ENCODE measurements around the gene SERPINA10. TPM values are rescaled to one million over a fixed set of nuclear protein-coding genes. Genes with fewer than 3 reads are reported as not detected.

Gene SERPINA10
- total and polyA plus RNA-seq, 2 experiments from 2014 or later: 0.11 TPM; not detected in 1

GRCh38 chr14:94317259-94317658 is 24.2 kb upstream of the SERPINA10 start:
- H3K27me3 Mint-ChIP-seq (ENCODE audit: insufficient read depth, low read depth, poor library complexity): peaks cover 9% of the 10 kb centered on the region
- H3K27ac ChIP-seq (ENCODE audit: low read depth): no peak overlapping the region
- no peak overlapping the region for H3K4me3 ChIP-seq
- peak; percentile 45 for ATAC-seq
- no peaks in the 10 kb centered on the region for H3K4me1 Mint-ChIP-seq
- no peaks in the 10 kb centered on the region for H3K9me3 Mint-ChIP-seq
- no peak overlapping the region for H3K4me3 Mint-ChIP-seq
- H3K36me3 Mint-ChIP-seq (ENCODE audit: low read depth): no peaks in the 10 kb centered on the region
- no peaks in the 10 kb centered on the region for H3K36me3 ChIP-seq (ENCODE audit: insufficient read depth)
- no peak for DNase-seq (ENCODE audit: low spot score)
- no peak overlapping the region for H3K27ac Mint-ChIP-seq
- H3K79me2 ChIP-seq (replicated peaks; ENCODE audit: insufficient read depth): no peaks in the 10 kb centered on the region
- H3K4me1 ChIP-seq (ENCODE audit: insufficient read depth): no peaks in the 10 kb centered on the region
- TF ChIP-seq ZNF331 (CRISPR knock-in tag; IDR thresholded peaks at IDR 0.05; ENCODE audit: low read depth) (no peak), POLR2AphosphoS5 (IDR thresholded peaks at IDR 0.05; ENCODE audit: low read depth) (no peak), ZNF462 (CRISPR knock-in tag; IDR thresholded peaks at IDR 0.05) (no peak), STAT1 (IDR thresholded peaks at IDR 0.05; ENCODE audit: unreplicated experiment) (no peak), ETS1 (IDR thresholded peaks at IDR 0.05) (no peak), NANOG (IDR thresholded peaks at IDR 0.05; ENCODE audit: borderline replicate concordance) (no peak), REST (IDR thresholded peaks at IDR 0.05; ENCODE audit: unreplicated experiment) (no peak), EZH2phosphoT487 (IDR thresholded peaks at IDR 0.05; ENCODE audit: unreplicated experiment) (no peak), CTCF (conservative IDR thresholded peaks at IDR 0.05; ENCODE audit: low read depth in 2 of 2) (no peak), ZNF114 (CRISPR knock-in tag; IDR thresholded peaks at IDR 0.05) (no peak), JUNB (IDR thresholded peaks at IDR 0.05; ENCODE audit: unreplicated experiment) (no peak), EZH2 (IDR thresholded peaks at IDR 0.05; ENCODE audit: low read depth, unreplicated experiment) (no peak), CREB1 (CRISPR knock-in tag; IDR thresholded peaks at IDR 0.05; ENCODE audit: low read depth) (no peak)
- H3K27me3 ChIP-seq (ENCODE audit: insufficient read depth): no peaks in the 10 kb centered on the region
- no peak overlapping the region for H2AFZ ChIP-seq
- H3K4me2 ChIP-seq: no peak overlapping the region
- no peaks in the 10 kb centered on the region for H3F3A ChIP-seq (replicated peaks; ENCODE audit: low read depth)
- no peaks in the 10 kb centered on the region for H4K20me1 ChIP-seq (replicated peaks; ENCODE audit: insufficient read depth)
- H3K9me2 ChIP-seq (ENCODE audit: insufficient read depth): no peaks in the 10 kb centered on the region

Measured in GM23338 (cell line).